GM18519 (cell line): ENCODE results near the gene SPATA6.
"Not testable (repeated sequence)": the region's sequence is repeated elsewhere in the genome, so short reads cannot be mapped to it uniquely, and the experiment has no call there.

Source experiments
- ATAC-seq: cut with Tn5 transposase; IDR thresholded peaks from one replicate; pipeline ENCODE4 v1.9.1; 2021; ENCODE audit warnings: mild to moderate bottlenecking, moderate library complexity; ENCODE audit not compliant: unreplicated experiment, low FRiP score

The SPATA6 gene

GRCh38 chr1:48471691-48472576, at the start of gene SPATA6:
Gene SPATA6, minus strand, starts transcription at chr1:48472204. Its CDS starts 196 bp downstream, at chr1:48472008.
- peak; percentile 99 for ATAC-seq

GRCh38 chr1:48519896-48520295, 47.9 kb upstream of the SPATA6 start:
- ATAC-seq, result not testable (repeated sequence)

- ATAC-seq, result no peak
Observed at GRCh38 chr1:48506870-48507269, 34.9 kb upstream of the SPATA6 start.

- ATAC-seq, result no peak
Observed at GRCh38 chr1:48500541-48501450, 28.8 kb upstream of the SPATA6 start.

GRCh38 chr1:48499211-48499735, 27.3 kb upstream of the SPATA6 start:
- ATAC-seq, result no peak

GRCh38 chr1:48498096-48498791, 26.2 kb upstream of the SPATA6 start:
- peak; percentile 78 for ATAC-seq

GRCh38 chr1:48495911-48496310, 23.9 kb upstream of the SPATA6 start:
- ATAC-seq, result no peak

GRCh38 chr1:48495166-48495565, 23.2 kb upstream of the SPATA6 start:
- ATAC-seq, result no peak

- no peak for ATAC-seq
Observed at GRCh38 chr1:48493970-48494769, 22.2 kb upstream of the SPATA6 start.

- ATAC-seq, result no peak
Observed at GRCh38 chr1:48493041-48493440, 21.0 kb upstream of the SPATA6 start.

- ATAC-seq, result no peak
Observed at GRCh38 chr1:48492392-48492791, 20.4 kb upstream of the SPATA6 start.

GRCh38 chr1:48488721-48489120, 16.7 kb upstream of the SPATA6 start:
- ATAC-seq, result no peak

- no peak for ATAC-seq
Observed at GRCh38 chr1:48480504-48480903, 8.5 kb upstream of the SPATA6 start.

- ATAC-seq, result not testable (repeated sequence)
Observed at GRCh38 chr1:48480023-48480422, 8.0 kb upstream of the SPATA6 start.

- no peak for ATAC-seq
Observed at GRCh38 chr1:48472638-48473037, 634 bp upstream of the SPATA6 start.

GRCh38 chr1:48470950-48471690, 884 bp downstream of the SPATA6 start:
- no peak for ATAC-seq

GRCh38 chr1:48470481-48470855, 1.5 kb downstream of the SPATA6 start:
- ATAC-seq, result no peak

- no peak for ATAC-seq
Observed at GRCh38 chr1:48469616-48470480, 2.2 kb downstream of the SPATA6 start.
